ENCODE results near the gene HOXD11.

HOXD11 gene

DNA sequence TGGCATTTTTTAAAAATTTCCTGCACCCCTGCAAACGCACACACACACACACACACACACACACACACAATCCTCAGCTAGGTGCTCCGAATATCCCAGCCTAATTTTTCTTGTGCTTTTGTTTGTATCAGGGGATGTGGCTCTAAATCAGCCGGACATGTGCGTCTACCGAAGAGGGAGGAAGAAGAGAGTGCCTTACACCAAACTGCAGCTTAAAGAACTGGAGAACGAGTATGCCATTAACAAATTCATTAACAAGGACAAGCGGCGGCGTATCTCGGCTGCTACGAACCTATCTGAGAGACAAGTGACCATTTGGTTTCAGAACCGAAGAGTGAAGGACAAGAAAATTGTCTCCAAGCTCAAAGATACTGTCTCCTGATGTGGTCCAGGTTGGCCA, 12.7 kb upstream of the HOXD11 start:
- DNase-seq, result no peak

GRCh38 chr2:176095421-176095820, 11.7 kb upstream of the HOXD11 start:
- no peak for DNase-seq

DNA sequence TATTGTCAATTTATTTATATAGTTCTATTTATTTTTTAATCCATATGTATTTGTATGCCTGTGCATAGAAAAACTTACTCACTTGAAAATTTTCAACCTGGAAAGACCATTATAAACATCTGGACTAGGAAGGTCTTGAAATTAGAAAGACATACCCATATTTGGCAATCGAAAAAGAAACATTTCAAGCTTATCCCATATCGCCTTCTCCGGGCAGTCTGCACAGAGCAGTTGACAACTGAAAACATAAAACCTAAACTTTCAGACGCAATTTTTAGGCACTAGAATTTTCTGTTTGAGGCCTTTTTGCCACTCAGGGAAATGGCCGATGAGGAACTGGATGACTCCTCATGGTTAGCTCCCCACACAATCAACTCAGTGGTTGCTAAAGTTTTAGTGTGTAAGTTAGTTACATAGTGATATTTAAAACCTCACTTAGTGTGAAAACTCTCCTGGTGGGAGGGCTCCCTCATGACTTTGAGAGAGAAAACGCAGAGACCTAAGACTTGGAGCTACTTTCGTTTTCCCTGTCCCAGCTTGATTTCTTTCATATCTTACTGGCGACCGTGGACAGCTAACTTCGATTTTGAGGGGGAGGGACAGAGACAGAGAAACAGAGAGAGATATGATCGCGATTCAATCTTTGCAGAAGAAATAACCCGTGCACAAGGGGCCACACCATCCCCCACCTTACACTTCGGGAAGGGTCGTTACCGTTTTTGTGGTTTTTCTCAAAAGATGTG, 10.7 kb upstream of the HOXD11 start:
- no peak for DNase-seq

DNA sequence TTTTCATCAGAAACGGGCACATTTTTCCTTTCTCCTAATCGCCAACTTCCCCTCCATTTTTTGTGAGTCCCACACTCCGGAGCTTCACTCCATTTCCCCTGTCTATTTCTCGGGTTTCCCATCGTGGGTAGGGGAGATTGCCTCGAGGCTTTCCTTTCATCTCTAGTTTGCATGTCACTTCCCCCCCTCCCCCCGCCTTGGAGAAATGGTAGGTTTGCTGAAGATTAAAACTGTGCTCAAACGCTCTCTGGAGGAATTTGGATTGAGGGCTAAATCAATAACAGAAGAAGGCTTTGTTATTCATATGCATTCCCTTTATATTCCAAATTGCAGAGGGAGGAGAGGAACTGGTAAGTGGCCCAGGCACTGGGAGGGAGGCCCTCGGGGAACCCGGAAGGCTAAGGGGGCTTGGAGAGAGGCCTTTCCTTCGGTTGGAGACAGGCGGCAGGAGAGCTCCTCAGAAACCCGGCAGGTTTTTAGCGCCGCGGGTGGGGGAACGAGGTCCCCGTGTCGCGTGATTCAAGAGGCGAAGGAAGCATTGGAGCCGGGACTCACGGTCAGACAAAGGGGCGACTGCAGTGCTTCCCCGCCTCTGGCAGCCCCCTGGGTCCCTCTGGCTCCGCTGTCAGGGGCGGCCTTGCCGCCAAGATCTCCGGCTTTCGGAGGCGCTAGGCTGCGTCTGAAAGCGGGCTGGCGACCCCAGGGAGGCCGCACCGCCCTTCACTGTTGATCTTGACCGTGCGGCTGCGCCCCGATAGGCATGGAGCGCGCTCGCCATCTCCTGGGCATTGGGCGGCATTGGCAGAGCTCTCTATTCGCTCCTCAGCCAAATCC, 9.9 kb upstream of the HOXD11 start:
- DNase-seq, result peak in 2 of 4 experiments; percentile 14 to 23

- no peak for DNase-seq
Observed at GRCh38 chr2:176097820-176098365, 9.2 kb upstream of the HOXD11 start.

- DNase-seq, result no peak
Observed at GRCh38 chr2:176098366-176099158, 8.5 kb upstream of the HOXD11 start.

GRCh38 chr2:176099159-176099727, 7.8 kb upstream of the HOXD11 start:
- no peak for DNase-seq

GRCh38 chr2:176099728-176100546, 7.1 kb upstream of the HOXD11 start, which contains the start of gene HOXD12:
Gene HOXD12 (plus strand): TSS chr2:176099795. CDS start chr2:176099802, 7 bp downstream.
- no peak for DNase-seq

GRCh38 chr2:176100547-176101140, 6.4 kb upstream of the HOXD11 start:
- DNase-seq, result no peak

- no peak for DNase-seq
Observed at GRCh38 chr2:176101216-176101830, 5.8 kb upstream of the HOXD11 start.

DNA sequence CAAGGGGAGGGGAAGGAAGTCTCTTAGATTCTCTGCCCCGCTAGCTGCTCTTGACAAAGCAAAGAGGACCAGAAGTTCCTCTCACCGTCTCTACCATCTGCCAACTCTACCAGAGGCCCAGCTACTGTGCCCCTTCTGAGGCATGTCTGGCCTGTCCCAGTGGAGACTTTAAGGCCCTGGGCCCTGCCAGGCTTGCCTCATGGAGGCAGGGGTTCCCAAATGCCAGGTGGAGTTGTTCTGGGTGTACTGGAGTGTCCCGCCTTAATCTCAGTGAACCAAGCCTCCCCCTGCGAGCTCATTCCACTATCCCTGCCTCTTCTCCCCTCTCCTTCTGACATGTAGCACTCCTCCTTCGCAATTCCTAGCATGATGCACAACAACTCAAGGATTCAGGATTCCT, 5.2 kb upstream of the HOXD11 start:
- DNase-seq, result no peak

- DNase-seq, result no peak
Observed at GRCh38 chr2:176102309-176102866, 4.7 kb upstream of the HOXD11 start.

DNA sequence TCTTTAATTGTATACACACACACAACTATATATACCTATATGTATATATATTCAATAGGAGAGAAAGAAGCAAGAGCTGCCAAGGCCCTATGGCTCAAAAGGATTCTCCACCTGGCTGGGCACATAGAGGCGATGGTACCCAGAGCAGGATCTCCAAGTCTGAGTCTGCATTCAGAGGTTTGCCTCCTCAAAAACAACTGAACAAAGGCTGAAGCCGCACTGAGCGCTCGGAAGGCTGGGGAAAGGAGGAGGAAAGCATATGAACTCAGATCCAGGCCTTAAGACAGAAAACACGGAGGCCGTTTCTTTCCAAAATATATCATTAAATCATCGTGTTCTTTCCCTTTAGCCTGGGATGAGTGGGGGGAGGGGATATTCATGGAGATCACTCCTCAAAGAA, 3.9 kb upstream of the HOXD11 start:
- DNase-seq, result no peak

GRCh38 chr2:176103742-176104315, 3.3 kb upstream of the HOXD11 start:
- no peak for DNase-seq

GRCh38 chr2:176104316-176105077, 2.6 kb upstream of the HOXD11 start:
- no peak for DNase-seq

DNA sequence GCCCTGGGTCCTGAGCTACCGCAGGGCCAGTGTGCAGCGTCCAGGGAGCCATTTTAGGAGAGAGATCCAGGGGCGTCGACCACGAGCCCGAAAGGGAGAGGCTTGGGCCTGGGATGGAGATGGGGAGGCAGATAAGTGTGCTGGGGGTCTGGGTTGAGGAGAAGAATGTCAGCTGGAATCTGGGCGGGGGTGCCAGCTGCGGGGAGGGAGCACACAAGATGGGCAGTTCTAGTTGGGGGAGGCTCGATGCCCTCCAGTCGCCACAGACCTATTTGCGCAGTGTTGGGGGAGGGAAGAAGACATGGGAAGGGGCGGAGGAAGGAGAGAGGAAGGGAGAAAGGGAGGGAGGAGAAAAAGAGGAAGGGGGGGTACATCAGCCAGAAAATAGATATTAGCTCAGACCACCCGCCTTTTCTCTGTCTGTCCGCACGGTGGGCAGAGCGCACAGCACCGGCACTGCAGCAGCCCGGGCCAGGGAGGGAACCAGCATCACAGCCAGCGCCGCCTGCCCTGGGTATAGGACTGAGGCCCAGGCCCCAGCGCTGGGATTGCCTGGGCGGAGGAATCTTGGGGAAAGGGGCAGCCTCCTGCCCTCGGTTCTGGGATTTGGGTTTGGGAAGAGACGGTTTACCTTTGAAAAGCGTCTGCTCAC, 1.9 kb upstream of the HOXD11 start:
- no peak for DNase-seq

- DNase-seq, result no peak
Observed at GRCh38 chr2:176105730-176106580, 1.1 kb upstream of the HOXD11 start.

DNA sequence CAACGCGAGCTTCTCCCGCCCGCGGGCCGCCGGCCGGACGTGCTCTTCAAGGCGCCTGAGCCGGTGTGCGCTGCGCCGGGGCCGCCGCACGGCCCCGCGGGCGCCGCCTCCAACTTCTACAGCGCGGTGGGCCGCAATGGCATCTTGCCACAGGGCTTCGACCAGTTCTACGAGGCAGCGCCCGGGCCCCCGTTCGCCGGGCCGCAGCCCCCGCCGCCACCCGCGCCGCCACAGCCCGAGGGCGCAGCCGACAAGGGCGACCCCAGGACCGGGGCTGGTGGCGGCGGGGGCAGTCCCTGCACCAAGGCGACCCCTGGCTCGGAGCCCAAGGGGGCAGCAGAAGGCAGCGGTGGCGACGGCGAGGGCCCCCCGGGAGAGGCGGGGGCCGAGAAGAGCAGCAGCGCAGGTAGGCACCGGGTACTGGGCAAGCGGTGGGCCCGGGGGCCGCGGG, 676 bp downstream of the HOXD11 start:
- DNase-seq, result no peak
